CD14-positive monocyte (primary cell): ENCODE data around the gene SSBP2. TPM values are rescaled to one million over a fixed set of nuclear protein-coding genes. Genes with fewer than 3 reads are reported as not detected.

Experiments
- DNase-seq, 3 donors: peaks; one replicate each; pipeline ENCODE4 v3.0.0-alpha.2; 2011 to 2022
- H2AFZ ChIP-seq: 2 replicates; pipeline ENCODE4 v1.6.0; 2012; ENCODE audit warnings: mild to moderate bottlenecking, low read depth, low read length, inconsistent platforms; ENCODE audit not compliant: insufficient read depth, poor library complexity, severe bottlenecking
- H3K27ac ChIP-seq, 2 donors: 1 replicate in 1 of 2; 2 replicates in 1 of 2; pipeline ENCODE4 v1.5.1; 2012 to 2013; ENCODE audit warnings: low read length in 2 of 2, control low read depth in 1 of 2, inconsistent platforms in 1 of 2, low read depth in 1 of 2, mild to moderate bottlenecking in 1 of 2
- H3K27me3 ChIP-seq, 2 donors: one replicate each; pipeline versions ENCODE4 v1.6.0 to v1.6.1; 2011 to 2013; ENCODE audit warnings: low read length in 2 of 2; ENCODE audit not compliant: control insufficient read depth in 2 of 2, insufficient read depth in 2 of 2
- H3K36me3 ChIP-seq, 2 donors: replicated peaks in 1 of 2; 1 replicate in 1 of 2; 2 replicates in 1 of 2; pipeline versions ENCODE4 v1.5.1 to v1.6.1; 2012 to 2013; ENCODE audit warnings: low read length in 2 of 2, control low read depth in 1 of 2, inconsistent platforms in 1 of 2, mild to moderate bottlenecking in 1 of 2; ENCODE audit not compliant: insufficient read depth in 2 of 2, control insufficient read depth in 1 of 2
- H3K4me1 ChIP-seq, 2 donors: 1 replicate in 1 of 2; 2 replicates in 1 of 2; pipeline versions ENCODE4 v1.5.1 to v1.6.1; 2012 to 2013; ENCODE audit warnings: low read length in 2 of 2, control low read depth in 1 of 2, inconsistent platforms in 1 of 2, mild to moderate bottlenecking in 1 of 2, moderate library complexity in 1 of 2; ENCODE audit not compliant: insufficient read depth in 2 of 2, control insufficient read depth in 1 of 2
- H3K4me2 ChIP-seq: replicated peaks from 2 replicates; pipeline ENCODE3; 2012; ENCODE audit warnings: low read length, moderate library complexity, mild to moderate bottlenecking; ENCODE audit not compliant: poor library complexity, severe bottlenecking; ENCODE audit errors: extremely low read depth
- H3K4me3 ChIP-seq, 3 experiments: fragments of 200-600 bp in 1 of 3; sonication (generic) in 1 of 3; replicated peaks in 1 of 3; 1 replicate in 2 of 3; 2 replicates in 1 of 3; pipeline ENCODE4 v1.5.1; 2011 to 2013; ENCODE audit warnings: low read length in 3 of 3, mild to moderate bottlenecking in 3 of 3, control low read depth in 2 of 3, low read depth in 2 of 3, inconsistent platforms in 1 of 3, moderate library complexity in 1 of 3
- H3K79me2 ChIP-seq: 2 replicates; pipeline ENCODE4 v1.6.0; 2012; ENCODE audit warnings: mild to moderate bottlenecking, control low read depth, inconsistent platforms, low read length, moderate library complexity; ENCODE audit not compliant: insufficient read depth
- H3K9ac ChIP-seq: 2 replicates; pipeline ENCODE4 v1.6.0; 2017; ENCODE audit warnings: low read length, mild to moderate bottlenecking; ENCODE audit not compliant: insufficient read depth, poor library complexity, severe bottlenecking
- H3K9me3 ChIP-seq, 2 donors: replicated peaks in 1 of 2; 1 replicate in 1 of 2; 2 replicates in 1 of 2; pipeline versions ENCODE4 v1.5.1 to v1.6.1; 2012 to 2013; ENCODE audit warnings: low read length in 2 of 2, control low read depth in 1 of 2; ENCODE audit not compliant: control insufficient read depth in 1 of 2, insufficient read depth in 1 of 2
- H4K20me1 ChIP-seq: 2 replicates; pipeline ENCODE4 v1.6.0; 2012; ENCODE audit warnings: mild to moderate bottlenecking, low read length, control low read depth, moderate library complexity; ENCODE audit not compliant: insufficient read depth
- H3K27ac Mint-ChIP-seq, 7 donors: one replicate each; pipeline ENCODE4 v1.8.0; 2020; ENCODE audit warnings: mild to moderate bottlenecking in 7 of 7, mixed read lengths in 7 of 7, moderate library complexity in 6 of 7, inconsistent platforms in 2 of 7
- H3K27me3 Mint-ChIP-seq, 3 donors: one replicate each; pipeline ENCODE4 v1.8.0; 2021 to 2022; ENCODE audit warnings: low read depth in 3 of 3, mild to moderate bottlenecking in 3 of 3, mixed read lengths in 3 of 3, moderate library complexity in 3 of 3, inconsistent platforms in 1 of 3
- H3K36me3 Mint-ChIP-seq, 2 donors: one replicate each; pipeline ENCODE4 v1.8.0; 2020; ENCODE audit warnings: mixed read lengths in 2 of 2, inconsistent platforms in 1 of 2, mild to moderate bottlenecking in 1 of 2
- H3K4me1 Mint-ChIP-seq: one replicate; pipeline ENCODE4 v1.8.0; 2020; ENCODE audit warnings: mild to moderate bottlenecking, mixed read lengths
- H3K4me3 Mint-ChIP-seq, 2 donors: one replicate each; pipeline ENCODE4 v1.8.0; 2020; ENCODE audit warnings: mild to moderate bottlenecking in 2 of 2, mixed read lengths in 2 of 2, moderate library complexity in 1 of 2
- H3K9me3 Mint-ChIP-seq, 7 donors: one replicate each; pipeline ENCODE4 v1.8.0; 2020 to 2022; ENCODE audit warnings: mixed read lengths in 7 of 7, mild to moderate bottlenecking in 6 of 7, moderate library complexity in 6 of 7, inconsistent platforms in 2 of 7
- WGBS: methylation state at CpG from one replicate; pipeline ENCODE4 v1.1.5; 2013; ENCODE audit warnings: missing lambda C conversion rate; ENCODE audit not compliant: insufficient coverage; 5-methylcytosine and 5-hydroxymethylcytosine counted together
- intact Hi-C, 2 donors: fragments of 100-400 bp; cut with micrococcal nuclease; formaldehyde crosslinking; loops; one replicate each; pipeline versions ENCODE4 v1.15.0 to v1.15.1; 2023
- polyA plus RNA-seq, 3 donors: library from polyadenylated mRNA; depleted of rRNA in 1 of 3; unstranded in 2 of 3; stranded (reverse) in 1 of 3; fragments of 300-500 nt in 2 of 3; fragments of >200 nt in 1 of 3; fragmentation: Illumina TruSeq in 2 of 3; gene quantifications; 1 replicate in 2 of 3; 2 replicates in 1 of 3; pipeline ENCODE4 v1.2.3, GENCODE V29; 2012 to 2021
- TF ChIP-seq, protein P1 (sequence below): fragments of 200-600 bp; IDR thresholded peaks from one replicate; pipeline ENCODE4 v1.8.0; 2022; ENCODE audit warnings: antibody characterized with exemption, mild to moderate bottlenecking

Gene SSBP2
- polyA plus RNA-seq, 3 donors, result 29.1 to 55.2 (median 53.4) TPM

- no peak overlapping the region for H2AFZ ChIP-seq
- H3K27me3 ChIP-seq, result peaks cover 44 to 65% of the 10 kb centered on the region in 2 donors
Measured at GRCh38 chr5:81393430-81393782, 357.5 kb downstream of the SSBP2 start.

DNA sequence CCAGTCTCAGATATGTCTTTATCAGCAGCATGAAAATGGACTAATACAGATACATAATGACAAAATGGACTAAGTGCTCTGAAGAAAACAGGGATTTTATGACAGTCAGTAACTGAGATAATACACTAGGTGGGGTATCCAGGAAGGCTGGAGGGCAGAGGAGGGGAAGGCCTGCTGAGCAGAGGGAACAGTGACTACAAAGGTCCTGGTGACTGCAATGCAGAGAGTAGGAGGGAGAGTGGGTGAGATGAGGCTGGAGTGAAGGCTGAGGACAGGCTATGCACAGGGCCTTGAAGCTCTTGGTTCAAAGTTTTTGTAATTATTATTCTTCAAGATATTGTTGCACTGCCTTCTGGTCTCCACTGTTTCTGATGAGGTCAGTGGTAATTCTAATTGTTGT lies 361.9 kb downstream of the SSBP2 start:
- no peak for DNase-seq
- Mint-ChIP-seq H3K4me1 (peaks cover 5% of the 10 kb centered on the region), H3K9me3 (peaks cover 2 to 6% (median 4%) of the 10 kb centered on the region in 7 donors), H3K36me3 (no peaks in the 10 kb centered on the region), H3K27me3 (peaks cover 21 to 22% (median 22%) of the 10 kb centered on the region in 3 donors), H3K4me3 (no peak overlapping the region), H3K27ac (no peak overlapping the region)
- intact Hi-C loops, result no loop called here
- Histone ChIP-seq H3K4me3 (no peak overlapping the region), H3K27ac (no peak overlapping the region), H3K9me3 (no peaks in the 10 kb centered on the region), H3K4me2 (no peak overlapping the region), H3K79me2 (no peaks in the 10 kb centered on the region), H3K9ac (no peak overlapping the region), H2AFZ (no peak overlapping the region), H4K20me1 (no peaks in the 10 kb centered on the region), H3K4me1 (peaks cover 0 to 6% of the 10 kb centered on the region in 2 donors), H3K27me3 (peaks cover 20 to 29% of the 10 kb centered on the region in 2 donors), H3K36me3 (no peaks in the 10 kb centered on the region)
- TF ChIP-seq, protein P1, sequence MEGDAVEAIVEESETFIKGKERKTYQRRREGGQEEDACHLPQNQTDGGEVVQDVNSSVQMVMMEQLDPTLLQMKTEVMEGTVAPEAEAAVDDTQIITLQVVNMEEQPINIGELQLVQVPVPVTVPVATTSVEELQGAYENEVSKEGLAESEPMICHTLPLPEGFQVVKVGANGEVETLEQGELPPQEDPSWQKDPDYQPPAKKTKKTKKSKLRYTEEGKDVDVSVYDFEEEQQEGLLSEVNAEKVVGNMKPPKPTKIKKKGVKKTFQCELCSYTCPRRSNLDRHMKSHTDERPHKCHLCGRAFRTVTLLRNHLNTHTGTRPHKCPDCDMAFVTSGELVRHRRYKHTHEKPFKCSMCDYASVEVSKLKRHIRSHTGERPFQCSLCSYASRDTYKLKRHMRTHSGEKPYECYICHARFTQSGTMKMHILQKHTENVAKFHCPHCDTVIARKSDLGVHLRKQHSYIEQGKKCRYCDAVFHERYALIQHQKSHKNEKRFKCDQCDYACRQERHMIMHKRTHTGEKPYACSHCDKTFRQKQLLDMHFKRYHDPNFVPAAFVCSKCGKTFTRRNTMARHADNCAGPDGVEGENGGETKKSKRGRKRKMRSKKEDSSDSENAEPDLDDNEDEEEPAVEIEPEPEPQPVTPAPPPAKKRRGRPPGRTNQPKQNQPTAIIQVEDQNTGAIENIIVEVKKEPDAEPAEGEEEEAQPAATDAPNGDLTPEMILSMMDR, result no peak

More at GRCh38 chr5:81393430-81393782, 357.5 kb downstream of the SSBP2 start:
- H3K27ac Mint-ChIP-seq, result no peak overlapping the region
- H3K4me3 ChIP-seq, result peak overlapping the region in 1 of 3 experiments; percentile 39
- no peaks in the 10 kb centered on the region for H3K36me3 ChIP-seq
- peaks cover 6 to 18% (median 13%) of the 10 kb centered on the region in 7 donors for H3K9me3 Mint-ChIP-seq
- no peak for DNase-seq
- H3K36me3 Mint-ChIP-seq, result peaks cover 0 to 3% of the 10 kb centered on the region in 2 donors
- peaks cover 37 to 55% (median 42%) of the 10 kb centered on the region in 3 donors for H3K27me3 Mint-ChIP-seq
- peaks cover 5 to 9% of the 10 kb centered on the region in 2 donors for H3K4me1 ChIP-seq
- intact Hi-C loops, result no loop called here
- no peak overlapping the region for H3K9ac ChIP-seq
- no peaks in the 10 kb centered on the region for H3K79me2 ChIP-seq
- 80% methylated on average over 1 of the region's 10 CpGs for WGBS
- H4K20me1 ChIP-seq, result no peaks in the 10 kb centered on the region
- H3K9me3 ChIP-seq, result peaks cover 7 to 8% of the 10 kb centered on the region in 2 donors
- H3K4me3 Mint-ChIP-seq, result peak overlapping the region; percentile 64 to 85
- peak overlapping the region; percentile 52 for H3K4me2 ChIP-seq
- H3K4me1 Mint-ChIP-seq, result peaks cover 10% of the 10 kb centered on the region
- no peak overlapping the region for H3K27ac ChIP-seq
- TF ChIP-seq, protein P1, result no peak
